ENCODE results near the gene NFKBIE.

The NFKBIE gene

DNA sequence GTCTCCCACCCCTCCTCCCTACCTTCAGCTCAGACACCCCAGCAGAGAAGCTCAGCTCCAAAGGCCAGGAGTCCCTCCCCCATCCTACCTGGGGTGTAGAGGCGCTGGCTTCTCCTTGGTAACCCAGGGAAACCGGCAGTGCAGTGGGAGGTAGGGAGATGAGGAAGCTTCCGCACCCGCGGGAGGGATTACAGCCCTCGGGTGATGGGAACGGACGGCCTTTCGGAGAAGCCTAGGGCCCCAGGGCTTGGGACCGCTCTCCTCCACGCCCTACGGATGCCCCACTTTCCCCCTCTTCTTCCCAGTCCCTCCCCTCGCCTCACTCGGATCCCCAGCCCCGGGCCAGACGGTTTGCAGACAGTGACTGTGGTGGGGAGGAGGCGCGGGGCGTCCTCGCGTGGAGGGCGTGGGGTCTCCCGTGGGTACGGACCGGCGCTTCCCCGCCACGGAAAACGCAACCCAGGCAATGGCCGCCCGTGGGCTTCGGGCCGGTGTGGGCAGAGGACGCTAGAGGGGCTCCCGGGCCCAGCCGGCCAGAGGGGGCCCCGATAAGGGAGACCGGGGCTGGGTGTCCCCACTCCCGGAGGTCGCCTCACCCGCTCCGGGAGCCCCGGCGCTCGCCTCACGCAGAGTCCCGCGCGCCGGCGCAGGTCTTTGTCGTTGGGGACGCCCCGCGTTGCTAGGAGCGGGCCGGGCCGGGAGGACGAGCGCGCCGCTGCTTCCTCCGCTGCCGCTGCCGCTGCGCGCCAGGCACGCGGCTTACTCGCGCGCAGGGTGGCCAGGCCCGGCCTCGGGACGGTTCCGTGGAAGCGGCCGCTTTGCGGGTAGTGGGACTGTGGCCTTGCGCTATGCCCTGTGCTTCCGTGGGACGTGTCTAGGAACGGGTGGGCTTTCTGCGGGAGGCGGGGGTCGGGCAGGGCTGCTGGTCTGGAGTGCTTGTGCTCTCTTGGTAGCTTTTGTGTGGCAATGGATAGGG, 32.0 kb upstream of the NFKBIE start:
- peak; percentile 29 for DNase-seq (ENCODE audit: low spot score)

GRCh38 chr6:44294832-44295791, 29.8 kb upstream of the NFKBIE start:
- DNase-seq (ENCODE audit: low spot score): no peak

DNA sequence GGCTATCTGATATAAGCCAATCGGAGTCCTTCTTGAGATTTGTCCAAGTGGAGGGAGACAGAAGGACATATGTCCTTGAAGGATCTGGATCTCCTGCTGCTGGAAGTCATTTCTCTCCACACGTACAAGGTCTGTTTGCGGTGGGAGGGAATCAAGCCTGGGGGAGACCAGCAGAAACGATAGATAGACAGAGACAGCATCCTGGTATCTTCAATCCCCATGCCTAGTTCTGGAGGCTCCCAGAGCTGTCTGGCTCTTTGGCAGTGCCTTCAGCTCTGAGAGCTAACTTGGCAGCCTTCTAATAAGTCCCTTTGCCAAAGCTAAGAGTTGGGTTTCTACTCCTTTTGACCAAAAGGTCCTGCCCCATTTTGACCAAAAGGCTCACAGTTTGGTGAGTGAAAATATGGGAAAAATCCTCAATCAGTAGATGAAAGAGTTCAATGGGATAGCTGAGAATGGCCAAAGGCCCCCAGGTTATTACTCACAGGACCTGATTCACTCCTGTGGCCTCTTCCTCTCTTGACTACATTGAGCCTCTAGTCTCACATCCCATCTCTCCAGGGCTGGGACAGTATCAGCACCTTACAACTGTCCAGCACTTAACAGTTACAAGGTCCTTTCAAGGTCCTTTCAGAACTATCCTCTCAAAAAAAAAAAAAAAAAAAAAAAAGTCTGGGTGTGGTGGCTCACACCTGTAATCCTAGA, 27.5 kb upstream of the NFKBIE start:
- DNase-seq (ENCODE audit: low spot score): no peak

DNA sequence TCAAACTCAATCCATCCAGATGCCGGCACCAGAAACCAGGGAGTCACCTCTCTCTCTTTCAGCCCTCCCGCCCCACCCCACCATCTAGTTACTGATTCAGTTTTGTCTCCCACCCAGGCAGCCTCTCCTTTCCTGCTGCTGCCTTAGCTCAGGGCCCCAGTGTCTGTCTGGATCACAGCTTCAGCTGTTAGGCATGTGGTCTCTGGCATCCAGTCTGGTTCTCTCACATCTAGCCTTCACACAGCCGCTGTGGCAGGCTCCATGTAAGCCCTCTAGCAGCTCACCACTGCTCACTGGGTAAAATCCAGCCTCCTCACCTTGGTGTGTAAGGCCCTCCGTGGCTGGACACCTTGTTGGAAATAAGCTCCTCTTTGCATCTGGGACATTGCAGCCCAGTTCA, 26.5 kb upstream of the NFKBIE start:
- no peak for DNase-seq (ENCODE audit: low spot score)

DNA sequence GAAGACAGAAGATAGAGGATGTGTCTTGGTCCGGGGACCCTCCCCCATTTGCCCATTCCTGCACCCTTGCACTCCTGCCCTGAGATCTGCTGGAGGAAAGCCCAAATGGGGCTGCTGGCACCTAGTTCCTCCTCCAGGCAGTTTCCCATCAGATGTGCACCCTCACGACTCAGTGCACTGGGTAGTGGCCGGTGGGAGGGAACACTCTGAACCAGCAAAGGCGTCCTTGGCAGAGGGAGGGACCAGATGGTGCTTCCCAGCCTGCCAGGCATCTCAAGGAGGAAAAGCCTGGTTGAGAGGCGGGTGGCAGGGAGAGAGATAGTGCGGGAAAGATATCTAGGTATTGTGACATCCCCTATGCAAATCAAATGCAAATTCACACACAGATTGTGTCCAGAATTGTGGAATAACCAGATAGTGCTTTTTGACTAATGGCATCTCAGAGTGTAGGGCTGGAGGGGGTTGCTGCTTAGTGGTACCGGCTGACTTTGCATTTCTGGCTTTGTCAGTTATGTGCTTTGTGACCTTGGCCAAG, 24.4 kb upstream of the NFKBIE start:
- no peak for DNase-seq (ENCODE audit: low spot score)

DNA sequence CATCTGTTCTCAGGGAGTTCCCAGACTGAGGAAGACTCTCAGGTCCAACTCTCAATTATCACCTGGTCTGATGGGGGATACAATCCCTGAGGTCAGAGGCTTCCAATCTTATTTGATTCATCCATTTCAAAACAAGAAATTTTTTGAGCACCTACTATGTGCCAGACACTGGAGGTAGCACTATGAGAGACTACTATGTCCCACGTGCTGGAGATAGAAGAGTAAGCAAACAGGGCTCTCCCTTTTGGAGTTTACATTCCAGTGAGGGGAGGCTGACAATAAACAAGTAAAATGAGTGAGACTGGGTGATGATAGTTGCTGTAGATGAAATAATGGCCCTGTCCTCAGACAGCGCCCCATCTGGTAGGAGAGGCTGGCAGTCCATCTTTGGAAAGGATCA, 21.4 kb upstream of the NFKBIE start:
- no peak for DNase-seq (ENCODE audit: low spot score)

GRCh38 chr6:44286285-44286565, 20.9 kb upstream of the NFKBIE start:
- DNase-seq (ENCODE audit: low spot score): no peak

DNA sequence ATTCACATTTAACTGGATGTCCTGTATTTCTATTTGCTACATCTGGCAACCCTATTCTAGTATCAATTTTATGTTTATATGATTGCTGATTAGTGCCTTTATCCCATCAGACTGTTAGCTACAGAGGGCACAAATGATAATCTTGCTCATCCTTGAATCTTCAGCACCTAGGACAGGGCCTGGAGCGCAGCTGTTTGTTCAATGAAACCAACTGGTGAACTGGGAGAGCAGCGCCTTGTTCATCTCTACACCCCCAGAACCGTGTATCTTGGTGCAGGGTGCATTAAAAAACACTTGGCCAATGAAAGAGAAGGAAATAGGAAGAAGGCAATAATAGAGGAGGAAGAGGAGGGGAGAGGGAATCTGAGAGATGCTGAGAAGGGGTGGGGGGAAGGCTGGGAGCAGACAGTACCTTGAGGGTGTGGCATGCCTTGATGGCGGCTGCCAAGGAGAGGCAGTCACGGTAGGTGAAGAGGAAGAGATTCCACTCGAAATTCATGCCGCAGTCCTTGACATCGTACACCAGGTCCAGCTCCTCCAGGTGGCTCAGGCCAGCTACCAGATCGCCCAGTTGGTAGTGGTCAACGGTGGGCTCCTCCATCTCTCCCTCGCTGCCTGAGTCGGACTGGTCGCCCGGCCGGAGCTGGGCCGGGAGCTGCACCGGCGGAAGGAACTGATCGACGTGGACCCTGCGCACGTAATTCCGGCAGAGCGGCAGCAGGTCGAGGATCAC, 20.4 kb upstream of the NFKBIE start:
- no peak for DNase-seq (ENCODE audit: low spot score)

DNA sequence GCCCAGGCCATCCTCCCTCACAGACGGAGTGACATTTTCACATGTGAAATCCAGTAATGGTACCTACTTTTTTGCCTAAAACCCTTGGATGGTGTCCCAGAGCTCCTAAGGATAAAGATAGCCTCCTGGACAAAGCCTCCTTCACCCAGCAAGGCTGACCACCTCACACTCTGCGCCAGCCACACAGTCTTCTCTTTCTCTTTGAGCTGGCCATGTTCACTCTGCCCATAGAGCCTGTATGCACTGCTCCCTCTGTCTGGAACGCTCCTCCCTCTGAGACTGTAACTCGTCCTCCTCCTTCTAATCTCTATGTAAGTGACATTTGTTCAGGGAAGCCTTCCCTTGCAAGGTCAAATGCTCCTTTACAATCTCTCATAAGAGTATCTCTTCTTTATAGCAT, 19.5 kb upstream of the NFKBIE start:
- DNase-seq (ENCODE audit: low spot score): no peak

- no peak for DNase-seq (ENCODE audit: low spot score)
Measured at GRCh38 chr6:44284121-44284520, 18.8 kb upstream of the NFKBIE start.

- no peak for DNase-seq (ENCODE audit: low spot score)
Measured at GRCh38 chr6:44278774-44279697, 13.7 kb upstream of the NFKBIE start.

DNA sequence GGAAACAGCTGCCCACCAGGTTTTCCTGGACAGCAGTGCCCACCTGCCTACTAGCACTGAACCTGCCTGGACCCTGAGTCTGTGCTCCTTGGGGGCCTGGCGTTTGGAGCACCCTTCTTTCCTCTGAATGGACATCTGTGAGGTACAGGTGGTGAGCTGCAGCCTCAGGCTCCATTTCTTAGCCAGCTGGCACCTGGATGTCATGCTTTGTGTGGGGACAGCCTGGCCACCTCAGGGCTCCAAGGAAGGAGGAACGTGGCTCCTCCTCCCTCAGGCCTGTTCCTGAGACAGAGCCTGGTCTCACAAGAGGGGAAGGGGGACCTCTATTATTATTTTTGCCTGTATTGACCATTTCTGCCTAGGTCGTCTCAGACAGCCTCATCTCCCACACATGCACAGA, 13.0 kb upstream of the NFKBIE start:
- DNase-seq (ENCODE audit: low spot score): no peak

DNA sequence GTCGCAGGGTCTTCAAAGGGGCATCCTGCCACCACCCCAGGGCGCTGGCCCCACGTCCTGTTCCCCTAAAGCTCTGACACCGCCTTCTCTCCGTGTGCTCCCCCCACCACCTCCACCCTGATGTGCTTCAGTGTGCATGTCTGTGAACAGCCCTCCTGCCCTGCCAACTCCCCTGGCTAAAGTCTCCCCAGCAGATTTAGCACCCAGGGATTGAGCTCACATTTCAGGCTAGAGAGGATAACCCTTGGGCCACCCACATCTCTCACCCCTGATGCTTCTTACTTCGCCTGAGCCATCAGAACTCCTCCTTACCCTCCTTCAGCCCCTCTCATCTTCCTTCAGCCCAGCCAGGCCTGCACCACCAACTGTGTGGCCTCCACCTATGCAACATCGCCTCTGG, 12.4 kb upstream of the NFKBIE start:
- DNase-seq (ENCODE audit: low spot score): no peak

DNA sequence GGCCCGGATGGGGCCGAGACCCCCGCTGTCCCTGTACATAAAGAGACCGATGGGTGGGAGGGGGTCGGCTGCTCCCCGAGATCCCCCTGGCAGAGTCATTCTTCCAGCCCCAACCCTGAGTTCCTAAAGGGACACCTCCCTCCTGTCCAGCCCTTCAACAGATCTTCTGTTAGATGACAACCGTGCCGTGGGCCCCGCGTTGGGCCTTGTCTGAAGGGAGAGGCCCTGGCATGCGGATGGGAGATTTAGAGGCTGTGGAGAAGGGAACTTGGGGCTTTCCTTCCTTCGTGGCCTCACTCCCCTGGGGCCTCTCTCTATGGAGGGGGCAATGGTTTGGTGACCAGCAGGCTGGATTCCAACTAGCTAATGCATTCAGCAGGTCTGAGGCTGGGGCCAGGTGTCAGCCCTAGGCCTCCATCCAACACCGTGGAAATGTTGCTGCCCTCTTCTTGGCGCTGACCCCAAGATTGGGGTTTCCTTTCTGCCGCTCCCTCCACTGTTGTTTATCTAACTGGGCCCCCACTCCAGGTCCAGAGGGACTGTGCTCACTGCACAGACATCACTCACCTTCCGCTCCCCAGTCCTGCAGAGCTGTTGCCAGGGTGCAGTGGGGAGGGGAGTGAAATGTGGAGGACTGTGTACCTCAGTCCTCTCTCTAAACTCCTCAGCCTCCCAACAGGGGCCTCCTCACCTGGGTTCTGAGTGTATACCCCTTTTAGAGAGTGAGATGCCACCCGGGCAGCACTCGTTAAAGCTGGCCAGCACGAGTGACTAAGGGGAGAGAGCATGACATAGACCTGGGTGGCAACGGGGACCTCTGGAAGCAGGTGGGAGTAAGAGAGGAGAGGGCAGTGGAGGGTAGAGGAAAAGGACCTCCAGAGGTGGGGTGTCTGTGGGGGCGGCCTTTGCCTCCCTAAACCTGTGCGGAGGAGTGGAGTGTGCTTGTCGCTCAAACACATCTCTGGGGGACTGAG, 11.6 kb upstream of the NFKBIE start:
- no peak for DNase-seq (ENCODE audit: low spot score)

- peak; percentile 54 for DNase-seq (ENCODE audit: low spot score)
Measured at GRCh38 chr6:44275749-44276648, 10.6 kb upstream of the NFKBIE start.

- no peak for DNase-seq (ENCODE audit: low spot score)
Measured at GRCh38 chr6:44275271-44275748, 10.0 kb upstream of the NFKBIE start.

DNA sequence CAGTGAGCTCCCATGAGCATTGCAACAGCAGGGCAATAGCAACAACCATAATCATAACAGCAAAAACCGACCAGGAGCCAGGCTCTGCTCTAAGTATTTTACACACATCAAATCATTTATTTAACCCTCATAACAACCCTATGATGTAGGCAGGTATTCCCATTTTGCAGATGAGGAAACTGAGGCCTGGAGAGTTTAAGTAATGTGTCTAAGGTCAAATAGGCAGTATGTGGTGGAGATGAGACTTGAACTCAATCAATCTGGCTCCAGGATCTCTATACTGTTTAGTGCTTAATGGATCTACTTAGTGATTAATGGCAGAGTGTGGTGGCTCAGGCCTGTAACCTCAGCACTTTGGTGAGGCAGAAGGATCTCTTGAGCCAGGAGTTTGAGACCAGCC, 8.3 kb upstream of the NFKBIE start:
- DNase-seq (ENCODE audit: low spot score): no peak

DNA sequence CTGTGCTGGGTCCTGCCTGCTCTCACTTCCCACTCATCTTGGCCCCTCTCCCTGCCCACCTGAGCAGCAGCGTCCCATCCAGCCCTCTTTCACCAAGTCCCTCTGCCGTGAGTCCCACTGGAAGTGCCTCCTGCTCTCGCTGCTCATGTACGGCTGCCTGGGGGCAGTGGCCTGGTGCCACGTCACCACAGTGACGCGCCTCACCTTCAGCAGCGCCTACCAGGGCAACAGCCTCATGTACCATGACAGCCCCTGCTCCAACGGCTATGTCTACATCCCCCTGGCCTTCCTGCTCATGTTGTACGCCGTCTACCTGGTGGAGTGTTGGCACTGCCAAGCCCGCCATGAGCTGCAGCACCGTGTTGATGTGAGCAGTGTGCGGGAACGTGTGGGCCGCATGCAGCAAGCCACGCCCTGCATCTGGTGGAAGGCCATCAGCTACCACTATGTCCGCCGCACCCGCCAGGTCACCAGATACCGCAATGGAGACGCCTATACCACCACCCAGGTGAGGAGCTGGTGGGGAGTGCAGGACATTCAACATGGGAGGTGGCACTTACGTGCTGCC, 7.7 kb upstream of the NFKBIE start:
- no peak for DNase-seq (ENCODE audit: low spot score)
